ENCODE measurements around the gene PPP2R5D.

DNA sequence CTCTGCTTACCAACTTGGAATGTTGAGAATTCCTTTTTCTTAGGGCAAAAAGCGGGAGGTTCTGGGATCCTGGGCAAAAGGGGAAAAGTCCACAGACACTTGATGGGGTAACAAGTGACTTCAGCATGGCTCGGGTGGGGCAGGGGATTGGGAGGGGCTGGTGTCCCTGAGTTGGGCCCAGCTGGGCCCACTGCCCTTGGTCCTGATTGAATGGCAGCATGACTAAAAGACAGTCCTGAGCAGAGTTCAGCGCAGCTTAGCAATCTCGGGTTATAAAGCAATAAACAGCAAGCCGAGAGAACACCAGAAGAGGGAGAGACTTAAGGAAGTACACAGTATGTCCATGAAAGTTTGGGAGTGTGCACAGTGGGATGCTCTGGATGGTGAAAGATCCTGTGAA lies 5.6 kb downstream of the PPP2R5D start:
- TF ChIP-seq, protein P1, sequence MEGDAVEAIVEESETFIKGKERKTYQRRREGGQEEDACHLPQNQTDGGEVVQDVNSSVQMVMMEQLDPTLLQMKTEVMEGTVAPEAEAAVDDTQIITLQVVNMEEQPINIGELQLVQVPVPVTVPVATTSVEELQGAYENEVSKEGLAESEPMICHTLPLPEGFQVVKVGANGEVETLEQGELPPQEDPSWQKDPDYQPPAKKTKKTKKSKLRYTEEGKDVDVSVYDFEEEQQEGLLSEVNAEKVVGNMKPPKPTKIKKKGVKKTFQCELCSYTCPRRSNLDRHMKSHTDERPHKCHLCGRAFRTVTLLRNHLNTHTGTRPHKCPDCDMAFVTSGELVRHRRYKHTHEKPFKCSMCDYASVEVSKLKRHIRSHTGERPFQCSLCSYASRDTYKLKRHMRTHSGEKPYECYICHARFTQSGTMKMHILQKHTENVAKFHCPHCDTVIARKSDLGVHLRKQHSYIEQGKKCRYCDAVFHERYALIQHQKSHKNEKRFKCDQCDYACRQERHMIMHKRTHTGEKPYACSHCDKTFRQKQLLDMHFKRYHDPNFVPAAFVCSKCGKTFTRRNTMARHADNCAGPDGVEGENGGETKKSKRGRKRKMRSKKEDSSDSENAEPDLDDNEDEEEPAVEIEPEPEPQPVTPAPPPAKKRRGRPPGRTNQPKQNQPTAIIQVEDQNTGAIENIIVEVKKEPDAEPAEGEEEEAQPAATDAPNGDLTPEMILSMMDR (optimal IDR thresholded peaks at IDR 0.05 in 1 of 3, IDR thresholded peaks at IDR 0.05 in 1 of 3, conservative IDR thresholded peaks at IDR 0.05 in 1 of 3; ENCODE audit: extremely low read depth in 1 of 3, insufficient read depth in 2 of 3, low read length in 3 of 3): no peak
- no peak for TF ChIP-seq EZH2 (IDR thresholded peaks at IDR 0.05; ENCODE audit: low read length)

Measured in keratinocyte (primary cell).